Colonic mucosa (tissue), 4 donors: ENCODE measurements around the gene MTUS2. TPM values are rescaled to one million over a fixed set of nuclear protein-coding genes. Genes with fewer than 3 reads are reported as not detected.

ENCODE experiments used
- DNase-seq: peaks from one replicate; pipeline ENCODE4 v3.0.0-alpha.2; 2020
- H3K27ac ChIP-seq: fragments of 200-600 bp; one replicate; pipeline ENCODE4 v1.8.0; 2021
- H3K27me3 ChIP-seq: fragments of 200-600 bp; one replicate; pipeline ENCODE4 v1.8.0; 2021
- H3K36me3 ChIP-seq: fragments of 200-600 bp; one replicate; pipeline ENCODE4 v1.8.0; 2021
- H3K4me1 ChIP-seq: fragments of 200-600 bp; one replicate; pipeline ENCODE4 v1.8.0; 2021; ENCODE audit warnings: mild to moderate bottlenecking
- H3K4me3 ChIP-seq: fragments of 200-600 bp; one replicate; pipeline ENCODE4 v1.8.0; 2021
- H3K9ac ChIP-seq, 2 donors: one replicate each; pipeline ENCODE4 v1.7.0; 2013; ENCODE audit warnings: control low read depth in 2 of 2, low read depth in 2 of 2, low read length in 2 of 2
- H3K9me3 ChIP-seq: fragments of 200-600 bp; one replicate; pipeline ENCODE4 v1.8.0; 2021
- intact Hi-C: fragments of 100-400 bp; cut with DNase I; formaldehyde crosslinking; loops from one replicate; pipeline ENCODE4 v1.14.1; 2022
- total RNA-seq, 2 donors: library from RNA; stranded (reverse); fragmentation: NEBNext Ultra II Directional in 1 of 2; extraction: Animal tissue kit (Norgen Biotek cat#: 25700) in 1 of 2; gene quantifications; one replicate each; pipeline ENCODE4 v1.2.1, GENCODE V29; 2021
- TF ChIP-seq, protein P1 (sequence below): fragments of 200-600 bp; IDR thresholded peaks from one replicate; pipeline ENCODE4 v1.8.0; 2022; ENCODE audit warnings: antibody characterized with exemption, mild to moderate bottlenecking
- donor health status: healthy.
- donor health status: DM: no; HTN: no; CAD: no.
- donor health status: DM: no; HTN: no; CAD: no.

Gene MTUS2
- total RNA-seq, 2 donors from 2014 or later = 0.11 to 0.40 TPM

DNA sequence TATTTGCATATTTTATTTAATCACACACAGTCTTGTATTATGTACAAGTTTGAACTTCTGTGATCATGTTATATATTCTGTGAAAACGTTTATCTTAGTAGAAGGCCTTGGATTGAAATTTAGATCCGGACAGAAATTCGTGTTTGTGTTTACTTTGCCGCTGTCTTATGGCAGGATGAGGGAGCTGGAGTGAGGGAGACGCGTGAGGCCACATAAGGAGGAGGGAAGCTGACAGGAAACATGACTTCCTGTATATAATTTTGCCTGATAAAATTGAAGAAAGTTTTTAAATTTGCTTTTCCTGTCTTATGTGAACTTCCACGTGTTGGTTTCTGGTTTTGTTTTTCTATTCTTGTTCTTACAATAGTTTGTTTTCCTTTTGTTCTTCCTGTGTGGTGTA is 200.2 kb downstream of the MTUS2 start:
- Histone ChIP-seq H3K4me1 (no peaks in the 10 kb centered on the region), H3K27me3 (no peaks in the 10 kb centered on the region), H3K9ac (no peak overlapping the region), H3K4me3 (no peak overlapping the region), H3K36me3 (no peaks in the 10 kb centered on the region), H3K27ac (no peak overlapping the region), H3K9me3 (no peaks in the 10 kb centered on the region)
- TF ChIP-seq, protein P1, sequence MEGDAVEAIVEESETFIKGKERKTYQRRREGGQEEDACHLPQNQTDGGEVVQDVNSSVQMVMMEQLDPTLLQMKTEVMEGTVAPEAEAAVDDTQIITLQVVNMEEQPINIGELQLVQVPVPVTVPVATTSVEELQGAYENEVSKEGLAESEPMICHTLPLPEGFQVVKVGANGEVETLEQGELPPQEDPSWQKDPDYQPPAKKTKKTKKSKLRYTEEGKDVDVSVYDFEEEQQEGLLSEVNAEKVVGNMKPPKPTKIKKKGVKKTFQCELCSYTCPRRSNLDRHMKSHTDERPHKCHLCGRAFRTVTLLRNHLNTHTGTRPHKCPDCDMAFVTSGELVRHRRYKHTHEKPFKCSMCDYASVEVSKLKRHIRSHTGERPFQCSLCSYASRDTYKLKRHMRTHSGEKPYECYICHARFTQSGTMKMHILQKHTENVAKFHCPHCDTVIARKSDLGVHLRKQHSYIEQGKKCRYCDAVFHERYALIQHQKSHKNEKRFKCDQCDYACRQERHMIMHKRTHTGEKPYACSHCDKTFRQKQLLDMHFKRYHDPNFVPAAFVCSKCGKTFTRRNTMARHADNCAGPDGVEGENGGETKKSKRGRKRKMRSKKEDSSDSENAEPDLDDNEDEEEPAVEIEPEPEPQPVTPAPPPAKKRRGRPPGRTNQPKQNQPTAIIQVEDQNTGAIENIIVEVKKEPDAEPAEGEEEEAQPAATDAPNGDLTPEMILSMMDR = no peak
- intact Hi-C loops = no loop called here
- DNase-seq = no peak

DNA sequence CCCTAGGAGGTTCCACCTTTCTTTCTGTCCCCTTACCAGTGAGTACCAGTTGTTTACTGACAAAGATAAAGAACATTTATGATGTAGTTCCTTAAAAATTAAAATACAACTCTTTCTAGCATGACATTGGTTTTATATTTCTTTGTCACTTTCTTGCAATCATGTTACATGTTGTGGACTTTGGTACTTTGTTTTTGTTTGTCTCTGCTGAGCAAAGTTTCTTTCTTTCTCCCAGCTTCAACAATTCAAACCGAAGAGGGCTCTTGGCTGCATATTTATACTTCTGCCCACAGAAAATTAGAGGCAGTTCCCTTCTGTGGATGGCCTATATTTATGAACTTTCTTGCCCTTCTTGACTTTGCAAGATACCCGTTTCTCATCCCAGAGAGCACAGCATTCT is 201.2 kb downstream of the MTUS2 start:
- DNase-seq = no peak
- intact Hi-C loops = no loop called here
- no peak overlapping the region for H3K9ac ChIP-seq
- no peaks in the 10 kb centered on the region for H3K36me3 ChIP-seq
- H3K9me3 ChIP-seq = no peaks in the 10 kb centered on the region
- H3K27me3 ChIP-seq = no peaks in the 10 kb centered on the region
- no peak overlapping the region for H3K27ac ChIP-seq
- TF ChIP-seq, protein P1 = no peak
- no peak overlapping the region for H3K4me3 ChIP-seq
- H3K4me1 ChIP-seq = no peaks in the 10 kb centered on the region

DNA sequence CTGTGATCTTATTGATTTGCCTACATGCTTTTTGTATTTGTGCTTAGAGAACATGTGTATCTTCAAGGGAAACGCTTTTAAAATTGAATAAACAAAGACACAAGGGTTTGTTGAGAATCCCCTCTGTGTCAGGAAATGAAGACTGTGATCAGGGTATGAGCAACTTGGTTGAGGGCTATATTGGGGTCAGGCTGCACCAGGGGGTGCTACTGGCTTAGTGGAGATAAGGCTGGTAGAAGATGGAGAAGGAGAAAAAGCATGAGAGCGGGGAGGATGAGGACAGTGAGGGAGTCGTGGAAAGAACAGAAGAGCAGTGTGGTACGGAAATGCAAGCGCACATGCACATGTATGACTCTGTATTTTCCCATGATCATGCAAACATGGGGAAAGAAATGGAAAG is 201.6 kb downstream of the MTUS2 start:
- no peaks in the 10 kb centered on the region for H3K36me3 ChIP-seq
- intact Hi-C loops = no loop called here
- no peaks in the 10 kb centered on the region for H3K9me3 ChIP-seq
- no peak overlapping the region for H3K4me3 ChIP-seq
- TF ChIP-seq, protein P1 = no peak
- no peak overlapping the region for H3K27ac ChIP-seq
- H3K4me1 ChIP-seq = no peaks in the 10 kb centered on the region
- no peak for DNase-seq
- H3K27me3 ChIP-seq = no peaks in the 10 kb centered on the region
- no peak overlapping the region for H3K9ac ChIP-seq

DNA sequence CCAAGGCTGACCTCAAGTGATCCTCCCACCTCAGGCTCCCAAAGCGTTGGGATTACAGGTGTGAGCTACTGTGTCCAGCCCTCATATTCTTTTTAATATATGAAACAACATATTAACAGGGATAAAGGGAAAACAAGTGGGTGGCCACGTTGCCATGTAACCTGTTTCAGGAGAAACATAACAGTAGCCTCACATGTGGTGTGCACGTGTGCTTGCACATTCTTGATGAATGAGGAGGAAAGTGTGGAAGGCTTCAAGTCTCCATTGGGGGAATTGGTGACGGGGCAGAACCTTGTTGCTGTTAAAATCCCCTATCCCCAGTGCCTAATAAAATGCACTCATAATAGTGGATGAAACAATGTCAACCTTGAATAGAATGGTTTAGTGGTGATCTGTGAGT is 202.3 kb downstream of the MTUS2 start:
- H3K9me3 ChIP-seq = no peaks in the 10 kb centered on the region
- no peaks in the 10 kb centered on the region for H3K4me1 ChIP-seq
- intact Hi-C loops = no loop called here
- H3K4me3 ChIP-seq = no peak overlapping the region
- H3K36me3 ChIP-seq = no peaks in the 10 kb centered on the region
- H3K27ac ChIP-seq = no peak overlapping the region
- DNase-seq = no peak
- H3K27me3 ChIP-seq = no peaks in the 10 kb centered on the region
- H3K9ac ChIP-seq = no peak overlapping the region
- TF ChIP-seq, protein P1 = no peak

DNA sequence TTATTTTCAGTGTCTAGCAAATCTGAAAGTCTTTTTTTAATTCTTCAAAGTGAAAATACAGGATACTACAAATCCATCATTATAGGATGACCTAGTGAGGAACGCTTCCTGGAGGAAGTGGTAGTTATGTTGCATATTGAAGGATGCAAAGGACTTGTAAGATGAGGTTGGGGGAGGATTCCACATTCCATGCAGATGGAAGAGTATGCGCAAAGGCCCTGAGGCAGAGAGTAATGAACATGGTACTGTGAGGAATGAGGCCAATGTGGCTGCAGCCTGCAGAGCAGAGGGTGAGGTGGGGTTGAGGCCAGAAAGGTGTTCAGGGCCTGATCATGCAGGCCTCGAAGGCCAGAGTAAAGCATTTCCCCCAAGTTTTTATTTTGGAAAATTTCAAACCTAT is 202.8 kb downstream of the MTUS2 start:
- Histone ChIP-seq H3K9me3 (no peaks in the 10 kb centered on the region), H3K27me3 (no peaks in the 10 kb centered on the region), H3K27ac (no peak overlapping the region), H3K36me3 (no peaks in the 10 kb centered on the region), H3K4me3 (no peak overlapping the region), H3K4me1 (no peaks in the 10 kb centered on the region), H3K9ac (no peak overlapping the region)
- no peak for DNase-seq
- intact Hi-C loops = no loop called here
- TF ChIP-seq, protein P1 = no peak

DNA sequence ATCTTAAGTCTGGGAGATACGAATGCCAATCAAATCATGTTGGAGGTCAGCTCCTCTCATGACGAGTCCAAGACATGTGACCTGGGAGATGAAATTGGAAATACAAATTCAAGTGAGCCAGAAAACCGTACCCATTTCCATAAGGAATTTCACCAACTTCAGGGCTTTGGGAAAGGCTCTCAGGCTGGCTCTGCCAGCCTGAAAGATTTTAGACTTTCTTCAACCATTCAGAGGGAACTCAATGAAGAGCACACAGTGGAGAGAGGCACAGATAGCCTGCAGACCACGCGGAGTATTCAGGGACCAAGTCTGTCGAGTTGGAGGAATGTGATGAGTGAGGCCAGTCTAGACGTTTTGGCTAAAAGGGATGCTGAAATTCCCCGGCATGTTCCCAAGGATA is 204.6 kb downstream of the MTUS2 start:
- intact Hi-C loops = no loop called here
- Histone ChIP-seq H3K36me3 (no peaks in the 10 kb centered on the region), H3K9me3 (no peaks in the 10 kb centered on the region), H3K27ac (no peak overlapping the region), H3K27me3 (no peaks in the 10 kb centered on the region), H3K4me1 (no peaks in the 10 kb centered on the region), H3K4me3 (no peak overlapping the region), H3K9ac (no peak overlapping the region)
- DNase-seq = no peak
- TF ChIP-seq, protein P1 = no peak
